HCT116 (cell line): ENCODE measurements around the gene NFATC1. TPM values are rescaled to one million over a fixed set of nuclear protein-coding genes. Genes with fewer than 3 reads are reported as not detected.

ENCODE experiments used
- ATAC-seq: fragments of 200-7000 bp; cut with Tn5 transposase; 2 replicates; pipeline ENCODE4 v1.9.1; 2020; ENCODE audit warnings: mild to moderate bottlenecking, moderate library complexity
- BruUV-seq: library from RNA; stranded (reverse); fragments of 400-500 nt; replicated peaks from 2 replicates; lab custom pipeline; 2021; lab: Mats Ljungman, UMichigan
- CTCF ChIA-PET: fragments of 300-600 bp; sonication (Branson Sonifier 250); formaldehyde crosslinking; loops from one replicate; lab custom pipeline; 2021; ENCODE audit warnings: antibody characterized with exemption; lab: Charles Lee
- POLR2A ChIA-PET: fragments of 300-600, 350-600 bp; sonication (Branson Sonifier 250); formaldehyde crosslinking; loops from one replicate; lab custom pipeline; 2021; ENCODE audit warnings: antibody characterized with exemption; lab: Charles Lee
- RAD21 ChIA-PET, 2 experiments: fragments of 300-600 bp; sonication (Branson Sonifier 250); formaldehyde crosslinking; loops; one replicate each; lab custom pipeline; 2023; ENCODE audit warnings: low total read pairs in 2 of 2; ENCODE audit not compliant: uncharacterized antibody in 2 of 2, unreplicated experiment in 2 of 2, low non-redundant PET in 1 of 2; lab: Charles Lee
- DNase-seq: peaks from one replicate; pipeline ENCODE4 v3.0.0-alpha.2; 2010; ENCODE audit warnings: low read depth, low spot score
- H2AFZ ChIP-seq: fragments of 200-600 bp; shearing (Covaris generic), sonication (generic); 2 replicates; pipeline ENCODE4 v1.6.1; 2017; ENCODE audit warnings: low read depth, mixed run types, mixed read lengths, antibody characterized with exemption, low read length; ENCODE audit not compliant: poor library complexity, severe bottlenecking
- H3K27ac ChIP-seq: 2 replicates; pipeline ENCODE4 v1.5.1; 2012; ENCODE audit warnings: low read depth, low read length
- H3K27me3 ChIP-seq: fragments of 200-600 bp; sonication (generic); 2 replicates; pipeline ENCODE4 v1.6.1; 2016; ENCODE audit warnings: mixed run types, low read length, mixed read lengths; ENCODE audit not compliant: insufficient read depth
- H3K36me3 ChIP-seq, 2 experiments: fragments of 200-500 bp in 1 of 2; fragments of 200-600 bp in 1 of 2; sonication (Bioruptor generic) in 1 of 2; sonication (generic) in 1 of 2; 2 replicates each; pipeline versions ENCODE4 v1.5.1 to v1.6.1; 2014 to 2016; ENCODE audit warnings: low read length in 2 of 2, inconsistent platforms in 1 of 2, mixed read lengths in 1 of 2, mixed run types in 1 of 2; ENCODE audit not compliant: insufficient read depth in 2 of 2, control insufficient read depth in 1 of 2
- H3K4me1 ChIP-seq, 2 experiments: fragments of 200-600 bp in 1 of 2; sonication (generic) in 1 of 2; 2 replicates each; pipeline versions ENCODE4 v1.5.1 to v1.6.1; 2012 to 2017; ENCODE audit warnings: low read length in 2 of 2, inconsistent platforms in 1 of 2, mild to moderate bottlenecking in 1 of 2, mixed read lengths in 1 of 2, mixed run types in 1 of 2, moderate library complexity in 1 of 2; ENCODE audit not compliant: insufficient read depth in 2 of 2, control insufficient read depth in 1 of 2
- H3K4me2 ChIP-seq: fragments of 200-600 bp; sonication (generic); 2 replicates; pipeline ENCODE4 v1.6.1; 2017; ENCODE audit warnings: mixed run types, low read length, mixed read lengths
- H3K4me3 ChIP-seq, 2 experiments: fragments of 200-600 bp in 1 of 2; sonication (generic) in 1 of 2; replicated peaks in 1 of 2; 2 replicates each; pipeline ENCODE4 v1.5.1; 2011 to 2016; ENCODE audit warnings: low read length in 2 of 2, control low read depth in 1 of 2, low read depth in 1 of 2, mild to moderate bottlenecking in 1 of 2, mixed read lengths in 1 of 2, mixed run types in 1 of 2
- H3K79me2 ChIP-seq: fragments of 200-600 bp; sonication (generic); 2 replicates; pipeline ENCODE4 v1.6.1; 2017; ENCODE audit warnings: mild to moderate bottlenecking, mixed run types, low read length, moderate library complexity, mixed read lengths; ENCODE audit not compliant: insufficient read depth
- H3K9ac ChIP-seq: fragments of 200-600 bp; sonication (generic); 2 replicates; pipeline ENCODE4 v1.6.1; 2016; ENCODE audit warnings: low read length, mixed read lengths
- H3K9me2 ChIP-seq: fragments of 200-600 bp; sonication (generic), shearing (Covaris generic); 2 replicates; pipeline ENCODE4 v1.6.1; 2017; ENCODE audit warnings: mixed run types, mild to moderate bottlenecking, moderate library complexity; ENCODE audit not compliant: insufficient read depth
- H3K9me3 ChIP-seq, 2 experiments: fragments of 200-500 bp in 1 of 2; fragments of 200-600 bp in 1 of 2; sonication (Bioruptor generic) in 1 of 2; sonication (generic) in 1 of 2; 2 replicates each; pipeline ENCODE4 v1.6.1; 2014 to 2017; ENCODE audit warnings: low read length in 2 of 2, mixed read lengths in 2 of 2, inconsistent platforms in 1 of 2, low read depth in 1 of 2, mild to moderate bottlenecking in 1 of 2, mixed run types in 1 of 2, moderate library complexity in 1 of 2; ENCODE audit not compliant: control insufficient read depth in 1 of 2, insufficient read depth in 1 of 2
- H4K20me1 ChIP-seq: fragments of 200-600 bp; sonication (generic), shearing (Covaris generic); 2 replicates; pipeline ENCODE4 v1.6.1; 2017; ENCODE audit warnings: mixed run types, mild to moderate bottlenecking, moderate library complexity; ENCODE audit not compliant: insufficient read depth
- CTCF ChIP-seq, 3 experiments: fragments of 200-600 bp in 1 of 3; sonication (generic) in 1 of 3; IDR thresholded peaks in 2 of 3; conservative IDR thresholded peaks in 1 of 3; 2 replicates each; pipeline ENCODE4 v1.5.1; 2012 to 2017; ENCODE audit warnings: low read depth in 2 of 3, low read length in 2 of 3, antibody characterized with exemption in 1 of 3, borderline replicate concordance in 1 of 3, control low read depth in 1 of 3, mild to moderate bottlenecking in 1 of 3, mixed read lengths in 1 of 3, mixed run types in 1 of 3, moderate library complexity in 1 of 3; ENCODE audit not compliant: insufficient read depth in 1 of 3
- ELF1 ChIP-seq: IDR thresholded peaks from 2 replicates; pipeline ENCODE4 v1.6.1; 2012; ENCODE audit warnings: low read depth, borderline replicate concordance
- FOSL1 ChIP-seq: IDR thresholded peaks from 2 replicates; pipeline ENCODE4 v1.6.1; 2012; ENCODE audit warnings: low read depth
- JUND ChIP-seq: IDR thresholded peaks from 2 replicates; pipeline ENCODE4 v1.6.1; 2012
- POLR2AphosphoS5 ChIP-seq: IDR thresholded peaks from 2 replicates; pipeline ENCODE4 v1.6.1; 2011; ENCODE audit warnings: mild to moderate bottlenecking, low read depth, low read length, moderate library complexity
- ZBTB33 ChIP-seq: IDR thresholded peaks from 2 replicates; pipeline ENCODE4 v1.6.1; 2011; ENCODE audit warnings: mild to moderate bottlenecking, low read length, moderate library complexity; ENCODE audit not compliant: insufficient replicate concordance; ENCODE audit errors: extremely low read depth
- ZFX ChIP-seq: fragments of 450-650 bp; IDR thresholded peaks from 2 replicates; pipeline ENCODE4 v1.6.1; 2017
- intact Hi-C: fragments of 100-400 bp; cut with micrococcal nuclease; formaldehyde crosslinking; loops from 2 replicates; pipeline ENCODE4 v1.10.0; 2022
- total RNA-seq: library from RNA; stranded (reverse); gene quantifications from one replicate; pipeline ENCODE4 v1.2.1, GENCODE V29; 2021; ENCODE audit not compliant: unreplicated experiment

The NFATC1 gene
- total RNA-seq, 1 experiment from 2014 or later, result 20.8 TPM

GRCh38 chr18:79524181-79525078, 128.7 kb downstream of the NFATC1 start:
- no peak overlapping the region for H3K4me3 ChIP-seq
- H3K4me2 ChIP-seq, result no peak overlapping the region
- H3K9me2 ChIP-seq, result no peaks in the 10 kb centered on the region
- ATAC-seq, result no peak
- no peaks in the 10 kb centered on the region for H3K9me3 ChIP-seq
- H2AFZ ChIP-seq, result no peak overlapping the region
- H4K20me1 ChIP-seq, result no peaks in the 10 kb centered on the region
- BruUV-seq, result no TSS peak
- H3K79me2 ChIP-seq, result no peaks in the 10 kb centered on the region
- no peaks in the 10 kb centered on the region for H3K4me1 ChIP-seq
- no peak for TF ChIP-seq ZBTB33
- no peak for TF ChIP-seq CTCF (IDR thresholded peaks at IDR 0.05 in 2 of 3, conservative IDR thresholded peaks at IDR 0.05 in 1 of 3; ENCODE audit: borderline replicate concordance in 1 of 3, insufficient read depth in 1 of 3, low read depth in 2 of 3, low read length in 2 of 3)
- no peak for TF ChIP-seq JUND
- no peak for TF ChIP-seq POLR2AphosphoS5
- TF ChIP-seq FOSL1, result no peak
- no peak for TF ChIP-seq ZFX
- no peak for TF ChIP-seq ELF1
- TF ChIP-seq, all 23 proteins: peak for 0
- no peak for DNase-seq
- Histone ChIP-seq H3K9ac (no peak overlapping the region), H3K36me3 (no peaks in the 10 kb centered on the region), H3K27me3 (no peaks in the 10 kb centered on the region), H3K27ac (no peak overlapping the region)
- CTCF ChIA-PET, result no interaction called here
- intact Hi-C loops, result no loop called here
- RAD21 ChIA-PET, result no interaction called here
- POLR2A ChIA-PET, result no interaction called here
